Keratinocyte (primary cell): Measurements from ENCODE around the gene GMFB.

ENCODE experiments used
- EZH2 ChIP-seq: IDR thresholded peaks from one replicate; pipeline ENCODE4 v1.6.1; 2012; ENCODE audit warnings: inconsistent platforms, mild to moderate bottlenecking, low read length, moderate library complexity
- TF ChIP-seq, protein P1 (sequence below), 3 experiments: IDR thresholded peaks in 1 of 3; conservative IDR thresholded peaks in 1 of 3; optimal IDR thresholded peaks in 1 of 3; 2 replicates in 2 of 3; 3 replicates in 1 of 3; pipeline versions ENCODE3 to v1.5.1; 2011; ENCODE audit warnings: low read length in 3 of 3, mild to moderate bottlenecking in 3 of 3, moderate library complexity in 2 of 3, control low read depth in 1 of 3, inconsistent platforms in 1 of 3; ENCODE audit not compliant: insufficient read depth in 2 of 3; ENCODE audit errors: extremely low read depth in 1 of 3

DNA sequence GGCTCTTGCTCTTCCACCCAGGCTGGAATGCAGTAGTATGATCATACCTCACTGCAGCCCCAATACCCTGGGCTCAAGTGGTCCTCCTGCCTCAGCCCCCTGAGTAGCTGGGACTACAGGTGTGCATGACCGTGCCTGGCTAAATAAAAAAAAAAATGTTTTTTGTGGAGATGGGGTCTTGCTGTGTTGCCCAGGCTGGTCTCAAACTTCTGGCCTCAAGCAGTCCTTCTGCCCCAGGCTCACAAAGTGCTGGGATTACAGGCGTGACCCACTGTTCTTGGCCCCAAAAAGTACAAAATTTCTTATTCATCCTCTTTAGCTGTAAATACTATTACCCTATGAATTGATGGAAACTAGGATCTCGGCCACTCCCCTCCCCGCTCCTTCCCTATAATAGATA lies 35.6 kb upstream of the GMFB start:
- TF ChIP-seq, protein P1, sequence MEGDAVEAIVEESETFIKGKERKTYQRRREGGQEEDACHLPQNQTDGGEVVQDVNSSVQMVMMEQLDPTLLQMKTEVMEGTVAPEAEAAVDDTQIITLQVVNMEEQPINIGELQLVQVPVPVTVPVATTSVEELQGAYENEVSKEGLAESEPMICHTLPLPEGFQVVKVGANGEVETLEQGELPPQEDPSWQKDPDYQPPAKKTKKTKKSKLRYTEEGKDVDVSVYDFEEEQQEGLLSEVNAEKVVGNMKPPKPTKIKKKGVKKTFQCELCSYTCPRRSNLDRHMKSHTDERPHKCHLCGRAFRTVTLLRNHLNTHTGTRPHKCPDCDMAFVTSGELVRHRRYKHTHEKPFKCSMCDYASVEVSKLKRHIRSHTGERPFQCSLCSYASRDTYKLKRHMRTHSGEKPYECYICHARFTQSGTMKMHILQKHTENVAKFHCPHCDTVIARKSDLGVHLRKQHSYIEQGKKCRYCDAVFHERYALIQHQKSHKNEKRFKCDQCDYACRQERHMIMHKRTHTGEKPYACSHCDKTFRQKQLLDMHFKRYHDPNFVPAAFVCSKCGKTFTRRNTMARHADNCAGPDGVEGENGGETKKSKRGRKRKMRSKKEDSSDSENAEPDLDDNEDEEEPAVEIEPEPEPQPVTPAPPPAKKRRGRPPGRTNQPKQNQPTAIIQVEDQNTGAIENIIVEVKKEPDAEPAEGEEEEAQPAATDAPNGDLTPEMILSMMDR (optimal IDR thresholded peaks at IDR 0.05 in 1 of 3, IDR thresholded peaks at IDR 0.05 in 1 of 3, conservative IDR thresholded peaks at IDR 0.05 in 1 of 3; ENCODE audit: extremely low read depth in 1 of 3, insufficient read depth in 2 of 3, low read length in 3 of 3): no peak
- no peak for TF ChIP-seq EZH2
